ENCODE data around the gene CTNNAL1. TPM values are rescaled to one million over a fixed set of nuclear protein-coding genes. Genes with fewer than 3 reads are reported as not detected.

The CTNNAL1 gene
- polyA plus RNA-seq, 1 donor from 2014 or later: 24.7 TPM

DNA sequence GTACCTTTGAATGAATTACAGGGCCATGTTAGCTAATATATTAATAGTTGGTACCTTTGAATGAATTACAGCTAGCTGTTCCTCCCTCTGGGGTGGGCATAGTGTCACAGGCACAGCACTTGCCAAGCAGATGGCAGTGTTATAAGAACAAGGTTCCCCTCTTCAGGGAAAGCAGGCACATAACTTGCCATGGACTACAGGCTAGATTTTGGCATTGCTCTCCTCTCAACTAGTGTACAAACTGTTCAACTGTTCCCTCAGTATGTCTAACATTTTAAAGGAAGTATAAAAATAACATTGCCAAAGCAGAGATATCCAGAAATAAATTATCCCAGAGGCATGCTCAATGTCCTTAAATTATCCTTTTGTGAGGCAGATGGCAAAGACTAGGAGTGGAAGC lies 45.4 kb downstream of the CTNNAL1 start:
- Histone ChIP-seq H3K27ac (ENCODE audit: low read length) (no peak overlapping the region), H3K4me2 (ENCODE audit: low read length) (no peak overlapping the region), H3F3A (ENCODE audit: insufficient read depth, low read length, poor library complexity, severe bottlenecking) (no peaks in the 10 kb centered on the region), H3K9me2 (ENCODE audit: insufficient read depth, low read length) (no peaks in the 10 kb centered on the region), H3K79me2 (replicated peaks; ENCODE audit: insufficient read depth, low read length) (no peaks in the 10 kb centered on the region), H3K36me3 (ENCODE audit: insufficient read depth, low read length) (no peaks in the 10 kb centered on the region), H3K9me3 (ENCODE audit: low read length) (no peaks in the 10 kb centered on the region), H3K4me3 (ENCODE audit: low read length) (no peak overlapping the region), H3K27me3 (ENCODE audit: insufficient read depth, low read depth, low read length) (no peaks in the 10 kb centered on the region), H2AFZ (ENCODE audit: low read depth, low read length) (no peak overlapping the region), H4K20me1 (ENCODE audit: insufficient read depth) (no peaks in the 10 kb centered on the region), H3K9ac (ENCODE audit: low read length) (no peak overlapping the region)
- TF ChIP-seq, protein P1, sequence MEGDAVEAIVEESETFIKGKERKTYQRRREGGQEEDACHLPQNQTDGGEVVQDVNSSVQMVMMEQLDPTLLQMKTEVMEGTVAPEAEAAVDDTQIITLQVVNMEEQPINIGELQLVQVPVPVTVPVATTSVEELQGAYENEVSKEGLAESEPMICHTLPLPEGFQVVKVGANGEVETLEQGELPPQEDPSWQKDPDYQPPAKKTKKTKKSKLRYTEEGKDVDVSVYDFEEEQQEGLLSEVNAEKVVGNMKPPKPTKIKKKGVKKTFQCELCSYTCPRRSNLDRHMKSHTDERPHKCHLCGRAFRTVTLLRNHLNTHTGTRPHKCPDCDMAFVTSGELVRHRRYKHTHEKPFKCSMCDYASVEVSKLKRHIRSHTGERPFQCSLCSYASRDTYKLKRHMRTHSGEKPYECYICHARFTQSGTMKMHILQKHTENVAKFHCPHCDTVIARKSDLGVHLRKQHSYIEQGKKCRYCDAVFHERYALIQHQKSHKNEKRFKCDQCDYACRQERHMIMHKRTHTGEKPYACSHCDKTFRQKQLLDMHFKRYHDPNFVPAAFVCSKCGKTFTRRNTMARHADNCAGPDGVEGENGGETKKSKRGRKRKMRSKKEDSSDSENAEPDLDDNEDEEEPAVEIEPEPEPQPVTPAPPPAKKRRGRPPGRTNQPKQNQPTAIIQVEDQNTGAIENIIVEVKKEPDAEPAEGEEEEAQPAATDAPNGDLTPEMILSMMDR (IDR thresholded peaks at IDR 0.05; ENCODE audit: poor library complexity, severe bottlenecking): no peak
- TF ChIP-seq POLR2AphosphoS5 (IDR thresholded peaks at IDR 0.05) (no peak), RAD21 (conservative IDR thresholded peaks at IDR 0.05) (no peak), MXI1 (conservative IDR thresholded peaks at IDR 0.05; ENCODE audit: poor library complexity, severe bottlenecking) (no peak)

DNA sequence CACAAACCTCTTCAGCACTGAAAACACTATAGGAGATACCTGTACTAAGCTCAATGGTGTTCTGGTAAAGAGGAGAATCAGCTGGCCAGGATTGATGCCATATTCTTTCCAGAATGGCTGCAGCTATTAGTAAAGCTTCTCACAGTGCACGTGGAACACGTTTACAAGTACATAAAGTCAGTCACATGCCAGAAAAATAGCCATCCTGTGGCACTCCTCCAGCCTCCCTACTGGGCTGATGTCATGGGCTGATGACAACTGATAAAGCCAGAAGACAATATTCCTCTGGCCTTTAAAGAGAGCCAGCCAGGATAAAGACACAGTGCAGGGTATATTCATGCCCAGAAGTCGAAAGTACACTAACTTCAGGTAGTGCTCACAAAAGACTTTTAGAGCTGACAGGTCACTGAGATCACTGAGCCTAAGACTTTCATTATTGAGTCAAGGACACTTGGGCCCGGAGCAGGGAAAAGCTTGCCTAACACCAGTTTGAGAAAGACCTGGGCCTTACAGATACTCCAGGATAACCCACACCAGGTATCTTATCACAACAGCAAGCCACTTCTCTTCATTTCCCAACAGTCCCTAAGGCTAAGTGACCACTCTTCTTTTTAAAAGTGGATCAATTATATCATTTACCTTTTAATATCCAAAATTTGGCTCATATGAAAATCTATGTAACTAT lies 49.7 kb downstream of the CTNNAL1 start:
- no peak overlapping the region for H2AFZ ChIP-seq (ENCODE audit: low read depth, low read length)
- H3K9me3 ChIP-seq (ENCODE audit: low read length): no peaks in the 10 kb centered on the region
- H3K9ac ChIP-seq (ENCODE audit: low read length): no peak overlapping the region
- no peaks in the 10 kb centered on the region for H3K27me3 ChIP-seq (ENCODE audit: insufficient read depth, low read depth, low read length)
- no peaks in the 10 kb centered on the region for H3K9me2 ChIP-seq (ENCODE audit: insufficient read depth, low read length)
- no peak overlapping the region for H3K4me3 ChIP-seq (ENCODE audit: low read length)
- H3K79me2 ChIP-seq (replicated peaks; ENCODE audit: insufficient read depth, low read length): no peaks in the 10 kb centered on the region
- no peaks in the 10 kb centered on the region for H3K36me3 ChIP-seq (ENCODE audit: insufficient read depth, low read length)
- H3K27ac ChIP-seq (ENCODE audit: low read length): no peak overlapping the region
- H4K20me1 ChIP-seq (ENCODE audit: insufficient read depth): no peaks in the 10 kb centered on the region
- H3F3A ChIP-seq (ENCODE audit: insufficient read depth, low read length, poor library complexity, severe bottlenecking): no peaks in the 10 kb centered on the region
- TF ChIP-seq SMC3 (conservative IDR thresholded peaks at IDR 0.05; ENCODE audit: poor library complexity): no peak
- no peak overlapping the region for H3K4me2 ChIP-seq (ENCODE audit: low read length)

DNA sequence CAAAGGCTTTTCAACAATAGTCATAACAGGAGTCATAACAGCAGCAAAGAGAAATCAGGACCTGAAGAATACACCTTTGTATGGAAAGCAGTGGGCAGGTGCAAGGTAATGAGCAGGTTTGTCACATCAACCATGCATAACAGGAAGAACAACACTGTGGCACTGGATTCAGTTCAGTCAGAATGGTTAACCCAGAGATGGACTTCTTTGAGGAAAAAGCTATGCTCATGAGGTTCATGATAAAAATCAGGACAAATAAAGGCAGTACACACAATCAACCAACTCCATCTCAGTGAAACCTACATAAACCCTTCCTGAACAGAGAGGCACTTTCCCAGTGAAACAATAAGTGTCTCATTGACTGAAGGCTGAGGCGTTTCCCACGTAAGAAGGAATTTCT lies 52.1 kb downstream of the CTNNAL1 start:
- Histone ChIP-seq H3K4me3 (ENCODE audit: low read length) (no peak overlapping the region), H3K4me2 (ENCODE audit: low read length) (no peak overlapping the region), H3K9me3 (ENCODE audit: low read length) (no peaks in the 10 kb centered on the region), H3F3A (ENCODE audit: insufficient read depth, low read length, poor library complexity, severe bottlenecking) (no peaks in the 10 kb centered on the region), H3K27ac (ENCODE audit: low read length) (no peak overlapping the region), H3K27me3 (ENCODE audit: insufficient read depth, low read depth, low read length) (no peaks in the 10 kb centered on the region), H2AFZ (ENCODE audit: low read depth, low read length) (no peak overlapping the region), H4K20me1 (ENCODE audit: insufficient read depth) (no peaks in the 10 kb centered on the region), H3K9ac (ENCODE audit: low read length) (no peak overlapping the region), H3K9me2 (ENCODE audit: insufficient read depth, low read length) (no peaks in the 10 kb centered on the region), H3K36me3 (ENCODE audit: insufficient read depth, low read length) (no peaks in the 10 kb centered on the region), H3K79me2 (replicated peaks; ENCODE audit: insufficient read depth, low read length) (no peaks in the 10 kb centered on the region)
- no peak for TF ChIP-seq EP300 (conservative IDR thresholded peaks at IDR 0.05; ENCODE audit: poor library complexity, severe bottlenecking)
- TF ChIP-seq, protein P1 (IDR thresholded peaks at IDR 0.05; ENCODE audit: poor library complexity, severe bottlenecking): no peak
- TF ChIP-seq MXI1 (conservative IDR thresholded peaks at IDR 0.05; ENCODE audit: poor library complexity, severe bottlenecking): no peak
- TF ChIP-seq RAD21 (conservative IDR thresholded peaks at IDR 0.05): no peak
